HepG2 (cell line): ENCODE measurements around the gene PTMA. TPM values are rescaled to one million over a fixed set of nuclear protein-coding genes. Genes with fewer than 3 reads are reported as not detected.

ENCODE experiments used
- ARNT ChIP-seq: fragments of 450-650 bp; IDR thresholded peaks from 2 replicates; pipeline ENCODE4 v1.6.1; 2017
- ARNTL ChIP-seq: sonication (generic); formaldehyde crosslinking; IDR thresholded peaks from 2 replicates; pipeline ENCODE4 v1.4.0; 2020; ENCODE audit warnings: mild to moderate bottlenecking, missing genetic modification reagents
- ASH2L ChIP-seq: fragments of 300-600, 200-600 bp; sonication (generic); IDR thresholded peaks from 2 replicates; pipeline ENCODE4 v1.7.0; 2017; ENCODE audit warnings: low read depth, mild to moderate bottlenecking, moderate library complexity, mixed read lengths, low read length; ENCODE audit not compliant: insufficient read length
- BCL6 ChIP-seq: IDR thresholded peaks from 2 replicates; pipeline ENCODE4 v1.6.1; 2016; ENCODE audit warnings: missing genetic modification reagents, missing compliant biosample characterization
- HMGXB4 ChIP-seq, 2 experiments: sonication (generic) in 1 of 2; formaldehyde crosslinking in 1 of 2; IDR thresholded peaks; 2 replicates each; pipeline versions ENCODE4 v1.4.0 to v1.6.1; 2018 to 2020; ENCODE audit warnings: missing genetic modification reagents in 2 of 2, borderline replicate concordance in 1 of 2, low read depth in 1 of 2, mild to moderate bottlenecking in 1 of 2, missing biosample characterization in 1 of 2
- HNF1A ChIP-seq, 2 experiments: sonication (generic) in 1 of 2; formaldehyde crosslinking in 1 of 2; IDR thresholded peaks; 2 replicates each; pipeline versions ENCODE4 v1.4.0 to v1.6.1; 2016 to 2020; ENCODE audit warnings: borderline replicate concordance in 1 of 2, low read depth in 1 of 2, mild to moderate bottlenecking in 1 of 2, missing genetic modification reagents in 1 of 2
- MEIS2 ChIP-seq: sonication (generic); formaldehyde crosslinking; IDR thresholded peaks from 2 replicates; pipeline ENCODE4 v1.9.0; 2021; ENCODE audit warnings: mild to moderate bottlenecking, missing genetic modification reagents
- MTF2 ChIP-seq: sonication (generic); formaldehyde crosslinking; IDR thresholded peaks from 2 replicates; pipeline ENCODE4 v1.5.0; 2020; ENCODE audit warnings: missing genetic modification reagents, borderline replicate concordance
- NKX3-1 ChIP-seq: sonication (generic); formaldehyde crosslinking; IDR thresholded peaks from 2 replicates; pipeline ENCODE4 v1.5.0; 2020; ENCODE audit warnings: missing genetic modification reagents
- PLSCR1 ChIP-seq: sonication (generic); formaldehyde crosslinking; IDR thresholded peaks from 2 replicates; pipeline ENCODE4 v1.5.0; 2020; ENCODE audit warnings: missing genetic modification reagents, mild to moderate bottlenecking, borderline replicate concordance
- RAD51 ChIP-seq: fragments of 450-650 bp; IDR thresholded peaks from 2 replicates; pipeline ENCODE4 v1.6.1; 2016; ENCODE audit warnings: borderline replicate concordance
- RBM39 ChIP-seq: fragments of 200-400 bp; formaldehyde crosslinking; IDR thresholded peaks from one replicate; pipeline ENCODE4 v1.6.1; 2018; ENCODE audit warnings: antibody characterized with exemption, mild to moderate bottlenecking, low read depth, low read length; ENCODE audit not compliant: poor library complexity, severe bottlenecking
- U2AF1 ChIP-seq: fragments of 200-400 bp; formaldehyde crosslinking; optimal IDR thresholded peaks from 2 replicates; pipeline ENCODE3; 2017; ENCODE audit warnings: mild to moderate bottlenecking, low read depth, low read length
- ZBTB38 ChIP-seq: sonication (generic); formaldehyde crosslinking; IDR thresholded peaks from 2 replicates; pipeline ENCODE4 v1.5.1; 2020; ENCODE audit warnings: mild to moderate bottlenecking, missing genetic modification reagents
- ZFY ChIP-seq: sonication (generic); formaldehyde crosslinking; IDR thresholded peaks from 2 replicates; pipeline ENCODE4 v1.4.0; 2020; ENCODE audit warnings: missing genetic modification reagents
- ZMAT3 ChIP-seq: sonication (generic); formaldehyde crosslinking; conservative IDR thresholded peaks from 2 replicates; pipeline ENCODE4 v1.7.0; 2021; ENCODE audit warnings: missing genetic modification reagents
- ZNF160 ChIP-seq: sonication (generic); formaldehyde crosslinking; IDR thresholded peaks from 2 replicates; pipeline ENCODE4 v1.8.0; 2022; ENCODE audit warnings: mild to moderate bottlenecking, inconsistent platforms, missing genetic modification reagents
- ZNF574 ChIP-seq: sonication (generic); formaldehyde crosslinking; IDR thresholded peaks from 2 replicates; pipeline ENCODE4 v1.4.0; 2020; ENCODE audit warnings: missing genetic modification reagents
- polyA plus RNA-seq, 8 experiments: library from polyadenylated mRNA; depleted of rRNA in 3 of 8; stranded (reverse) in 7 of 8; unstranded in 1 of 8; fragments of >200 nt; fragmentation: Illumina TruSeq in 4 of 8; extraction: Trizol in 4 of 8; gene quantifications; 2 replicates each; pipeline versions ENCODE4 v1.2.1 to v1.2.3, GENCODE V29; 2011 to 2016; ENCODE audit warnings: low read depth in 4 of 8, missing spikeins in 1 of 8, mixed read lengths in 1 of 8; ENCODE audit not compliant: insufficient read depth in 1 of 8
- total RNA-seq, 5 experiments: library from RNA; depleted of rRNA; stranded (reverse); fragments of >200 nt; fragmentation: Illumina TruSeq; extraction: Trizol; gene quantifications; 2 replicates each; pipeline ENCODE4 v1.2.3, GENCODE V29; 2016; ENCODE audit warnings: low read depth in 1 of 5

The PTMA gene
- total and polyA plus RNA-seq, 2 of the 13 experiments (the other 11 are each of a cell fraction or from before 2014, with no cell fraction given): 190 to 1,086 TPM

- peak; percentile 87 for TF ChIP-seq ZNF574 (CRISPR knock-in tag)
- TF ChIP-seq BCL6 (CRISPR knock-in tag): peak; percentile 45; the same call in 1 of the 2 replicates
- peak; percentile 82 to 94; a peak in 3 of 4 replicates for TF ChIP-seq HMGXB4 (CRISPR knock-in tag; IDR thresholded peaks at IDR 0.05; ENCODE audit: borderline replicate concordance in 1 of 2, low read depth in 1 of 2)
- peak; percentile 92 for TF ChIP-seq ZFY (CRISPR knock-in tag)
- no peak for TF ChIP-seq RBM39
- TF ChIP-seq HNF1A (IDR thresholded peaks at IDR 0.05; ENCODE audit: low read depth): no peak
- no peak for TF ChIP-seq HNF1A (CRISPR knock-in tag; IDR thresholded peaks at IDR 0.05; ENCODE audit: borderline replicate concordance)
- TF ChIP-seq MEIS2 (CRISPR knock-in tag): no peak
- TF ChIP-seq U2AF1: no peak
- TF ChIP-seq ZNF160 (CRISPR knock-in tag): no peak; the same call in 1 of the 2 replicates
- TF ChIP-seq ZBTB38 (CRISPR knock-in tag): peak; percentile 24; the same call in 1 of the 2 replicates
- no peak for TF ChIP-seq PLSCR1 (CRISPR knock-in tag)
- peak; percentile 81; the same call in 1 of the 2 replicates for TF ChIP-seq MTF2 (CRISPR knock-in tag)
- no peak for TF ChIP-seq NKX3-1 (CRISPR knock-in tag)
- TF ChIP-seq RAD51: no peak
- TF ChIP-seq ARNT: no peak
- no peak for TF ChIP-seq ASH2L
- TF ChIP-seq ARNTL (CRISPR knock-in tag): no peak
- TF ChIP-seq ZMAT3: peak; percentile 68; the same call in 1 of the 2 replicates
Measured at GRCh38 chr2:231713730-231714638, 5.7 kb downstream of the PTMA start (continued).
